ENCODE measurements around the gene MARS1.

Gene MARS1

DNA sequence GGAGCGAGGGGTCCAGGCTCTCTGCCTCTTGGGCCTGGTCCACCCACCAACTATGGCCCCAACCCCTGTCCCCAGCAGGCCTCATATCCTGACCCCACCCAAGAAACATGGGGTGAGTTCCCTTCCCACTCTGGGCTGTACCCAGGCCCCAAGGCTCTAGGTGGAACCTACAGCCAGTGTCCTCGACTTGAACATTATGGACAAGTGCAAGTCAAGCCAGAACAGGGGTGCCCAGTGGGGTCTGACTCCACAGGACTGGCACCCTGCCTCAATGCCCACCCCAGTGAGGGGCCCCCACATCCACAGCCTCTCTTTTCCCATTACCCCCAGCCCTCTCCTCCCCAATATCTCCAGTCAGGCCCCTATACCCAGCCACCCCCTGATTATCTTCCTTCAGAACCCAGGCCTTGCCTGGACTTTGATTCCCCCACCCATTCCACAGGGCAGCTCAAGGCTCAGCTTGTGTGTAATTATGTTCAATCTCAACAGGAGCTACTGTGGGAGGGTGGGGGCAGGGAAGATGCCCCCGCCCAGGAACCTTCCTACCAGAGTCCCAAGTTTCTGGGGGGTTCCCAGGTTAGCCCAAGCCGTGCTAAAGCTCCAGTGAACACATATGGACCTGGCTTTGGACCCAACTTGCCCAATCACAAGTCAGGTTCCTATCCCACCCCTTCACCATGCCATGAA, 16.8 kb upstream of the MARS1 start:
- TF ChIP-seq, protein P1, sequence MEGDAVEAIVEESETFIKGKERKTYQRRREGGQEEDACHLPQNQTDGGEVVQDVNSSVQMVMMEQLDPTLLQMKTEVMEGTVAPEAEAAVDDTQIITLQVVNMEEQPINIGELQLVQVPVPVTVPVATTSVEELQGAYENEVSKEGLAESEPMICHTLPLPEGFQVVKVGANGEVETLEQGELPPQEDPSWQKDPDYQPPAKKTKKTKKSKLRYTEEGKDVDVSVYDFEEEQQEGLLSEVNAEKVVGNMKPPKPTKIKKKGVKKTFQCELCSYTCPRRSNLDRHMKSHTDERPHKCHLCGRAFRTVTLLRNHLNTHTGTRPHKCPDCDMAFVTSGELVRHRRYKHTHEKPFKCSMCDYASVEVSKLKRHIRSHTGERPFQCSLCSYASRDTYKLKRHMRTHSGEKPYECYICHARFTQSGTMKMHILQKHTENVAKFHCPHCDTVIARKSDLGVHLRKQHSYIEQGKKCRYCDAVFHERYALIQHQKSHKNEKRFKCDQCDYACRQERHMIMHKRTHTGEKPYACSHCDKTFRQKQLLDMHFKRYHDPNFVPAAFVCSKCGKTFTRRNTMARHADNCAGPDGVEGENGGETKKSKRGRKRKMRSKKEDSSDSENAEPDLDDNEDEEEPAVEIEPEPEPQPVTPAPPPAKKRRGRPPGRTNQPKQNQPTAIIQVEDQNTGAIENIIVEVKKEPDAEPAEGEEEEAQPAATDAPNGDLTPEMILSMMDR (IDR thresholded peaks at IDR 0.05; ENCODE audit: borderline replicate concordance, control extremely low read depth, extremely low read depth, insufficient read depth, missing control alignments), result no peak
- DNase-seq (ENCODE audit: low spot score), result no peak
- in situ Hi-C loops (cut with MboI; ENCODE audit: low sequenced_read_pairs, unreplicated experiment), result no loop called here

DNA sequence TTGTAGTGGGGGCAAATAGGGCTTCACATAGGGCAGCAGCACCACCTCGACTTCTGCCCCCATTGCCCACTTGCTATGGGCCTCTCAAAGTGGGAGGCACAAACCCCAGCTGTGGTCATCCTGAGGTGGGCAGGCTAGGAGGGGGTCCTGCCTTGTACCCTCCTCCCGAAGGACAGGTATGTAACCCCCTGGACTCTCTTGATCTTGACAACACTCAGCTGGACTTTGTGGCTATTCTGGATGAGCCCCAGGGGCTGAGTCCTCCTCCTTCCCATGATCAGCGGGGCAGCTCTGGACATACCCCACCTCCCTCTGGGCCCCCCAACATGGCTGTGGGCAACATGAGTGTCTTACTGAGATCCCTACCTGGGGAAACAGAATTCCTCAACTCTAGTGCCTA, 16.2 kb upstream of the MARS1 start:
- in situ Hi-C loops (cut with MboI; ENCODE audit: low sequenced_read_pairs, unreplicated experiment), result no loop called here

DNA sequence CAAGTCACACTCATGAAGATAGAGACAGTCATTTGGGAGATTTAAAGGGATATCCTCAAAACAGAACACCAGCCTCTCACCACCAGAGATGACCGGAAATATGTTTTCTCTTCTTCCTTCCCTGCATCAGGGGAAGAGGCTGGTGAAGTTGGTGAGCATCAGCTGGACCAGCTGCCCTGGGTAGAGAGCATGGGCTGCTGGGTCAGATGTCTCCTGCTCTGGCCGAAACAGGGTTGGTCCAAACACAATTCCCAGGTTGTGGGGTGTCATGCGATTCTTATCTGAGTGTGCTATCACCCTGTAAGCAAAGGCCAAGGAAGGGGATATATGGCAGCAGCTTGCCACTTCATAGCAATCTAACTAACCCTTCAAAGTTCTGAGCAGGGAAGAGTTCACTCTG, 15.5 kb upstream of the MARS1 start:
- no peak for DNase-seq (ENCODE audit: low spot score)
- in situ Hi-C loops (cut with MboI; ENCODE audit: low sequenced_read_pairs, unreplicated experiment), result no loop called here
- TF ChIP-seq, protein P1 (IDR thresholded peaks at IDR 0.05; ENCODE audit: borderline replicate concordance, control extremely low read depth, extremely low read depth, insufficient read depth, missing control alignments), result no peak

More for the DNA sequence above, 16.2 kb upstream of the MARS1 start:
- TF ChIP-seq, protein P1 (IDR thresholded peaks at IDR 0.05; ENCODE audit: borderline replicate concordance, control extremely low read depth, extremely low read depth, insufficient read depth, missing control alignments), result no peak
- no peak for DNase-seq (ENCODE audit: low spot score)

DNA sequence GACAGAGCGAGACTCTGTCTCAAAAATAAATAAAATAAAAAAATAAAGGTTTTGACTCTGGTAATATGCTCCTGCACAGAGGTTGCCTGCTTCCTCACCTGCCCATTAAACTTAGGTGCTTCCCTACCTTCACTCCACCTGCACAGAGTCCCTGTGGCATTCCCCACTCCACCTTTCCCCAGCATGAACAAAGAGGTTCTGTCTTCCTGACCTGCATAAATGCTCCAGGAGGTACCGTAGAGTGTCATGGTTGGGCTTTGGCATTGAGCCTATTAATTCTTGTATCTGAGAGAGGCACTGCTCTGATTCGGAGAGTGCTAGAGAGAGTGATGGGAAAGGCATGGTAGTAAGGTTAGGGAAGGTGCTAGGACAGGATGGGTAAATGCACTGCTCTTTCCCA, 14.5 kb upstream of the MARS1 start:
- DNase-seq (ENCODE audit: low spot score), result no peak
- in situ Hi-C loops (cut with MboI; ENCODE audit: low sequenced_read_pairs, unreplicated experiment), result no loop called here
- TF ChIP-seq, protein P1 (IDR thresholded peaks at IDR 0.05; ENCODE audit: borderline replicate concordance, control extremely low read depth, extremely low read depth, insufficient read depth, missing control alignments), result no peak

DNA sequence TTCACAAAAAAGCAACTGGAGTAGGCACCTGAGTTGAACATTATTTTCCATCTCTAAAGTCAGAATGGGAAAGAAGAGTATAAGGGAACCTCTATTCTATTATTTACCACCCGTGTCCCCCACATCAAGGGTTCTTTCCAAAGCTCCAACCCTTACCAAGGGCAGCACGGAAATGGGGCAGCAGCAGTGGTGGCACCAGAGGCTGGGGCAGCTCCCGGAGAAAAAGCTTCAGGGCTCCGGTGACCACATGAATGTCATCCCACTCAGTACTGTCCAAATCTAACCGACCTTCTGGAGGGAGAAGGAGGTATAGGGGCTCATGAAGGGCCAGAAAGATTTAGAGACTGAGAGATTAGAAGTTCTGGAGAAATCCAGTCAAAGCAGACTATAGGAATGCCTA, 14.0 kb upstream of the MARS1 start:
- in situ Hi-C loops (cut with MboI; ENCODE audit: low sequenced_read_pairs, unreplicated experiment), result no loop called here
- DNase-seq (ENCODE audit: low spot score), result no peak

DNA sequence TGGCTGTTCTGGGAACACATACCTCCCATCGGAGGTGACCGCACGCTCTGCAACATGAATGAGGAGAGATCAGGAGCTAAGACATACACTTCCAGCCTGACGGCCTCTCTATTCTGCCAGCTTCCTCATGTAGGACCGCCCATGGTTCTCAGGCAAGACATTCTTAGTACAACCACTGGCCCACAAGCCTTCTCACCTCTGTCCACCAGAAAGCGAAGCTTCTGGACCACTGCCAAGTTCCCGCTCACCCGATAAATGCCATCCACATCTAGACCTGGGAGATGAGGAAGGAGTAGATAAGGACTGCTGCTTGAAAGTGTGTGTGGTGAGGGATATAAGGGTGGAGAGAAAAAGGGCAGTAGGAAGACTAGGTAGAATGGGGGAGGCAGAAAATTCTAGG, 13.4 kb upstream of the MARS1 start:
- DNase-seq (ENCODE audit: low spot score), result no peak
- in situ Hi-C loops (cut with MboI; ENCODE audit: low sequenced_read_pairs, unreplicated experiment), result no loop called here
- TF ChIP-seq, protein P1 (IDR thresholded peaks at IDR 0.05; ENCODE audit: borderline replicate concordance, control extremely low read depth, extremely low read depth, insufficient read depth, missing control alignments), result no peak

More for the DNA sequence above, 14.0 kb upstream of the MARS1 start:
- TF ChIP-seq, protein P1 (IDR thresholded peaks at IDR 0.05; ENCODE audit: borderline replicate concordance, control extremely low read depth, extremely low read depth, insufficient read depth, missing control alignments), result no peak

Data from GM13976 (cell line).